Upper lobe of right lung (tissue), 1 donor: ENCODE data around the gene S100A7A. TPM values are rescaled to one million over a fixed set of nuclear protein-coding genes. Genes with fewer than 3 reads are reported as not detected.
A peak's percentile ranks its signal among the peaks of the same experiment; 100 is the strongest.

ENCODE experiments used
- ATAC-seq: fragments of 200-7000 bp; cut with Tn5 transposase; one replicate; pipeline ENCODE4 v1.9.1; 2020; ENCODE audit warnings: mild to moderate bottlenecking, moderate library complexity
- DNase-seq: peaks from one replicate; pipeline ENCODE4 v3.0.0-alpha.2; 2020
- H3K27ac ChIP-seq: fragments of 200-600 bp; one replicate; pipeline ENCODE4 v1.8.0; 2022
- H3K27me3 ChIP-seq: fragments of 200-600 bp; one replicate; pipeline ENCODE4 v1.8.0; 2022; ENCODE audit warnings: mild to moderate bottlenecking
- H3K36me3 ChIP-seq: fragments of 200-600 bp; one replicate; pipeline ENCODE4 v1.8.0; 2022
- H3K4me1 ChIP-seq: fragments of 200-600 bp; one replicate; pipeline ENCODE4 v1.8.0; 2022
- H3K4me3 ChIP-seq: fragments of 200-600 bp; one replicate; pipeline ENCODE4 v1.8.0; 2022; ENCODE audit warnings: mild to moderate bottlenecking
- H3K9me3 ChIP-seq: fragments of 200-600 bp; one replicate; pipeline ENCODE4 v1.8.0; 2022
- CTCF ChIP-seq: fragments of 200-600 bp; IDR thresholded peaks from one replicate; pipeline ENCODE4 v1.8.0; 2022; ENCODE audit warnings: antibody characterized with exemption
- intact Hi-C: fragments of 100-400 bp; cut with DNase I; formaldehyde crosslinking; loops from one replicate; pipeline ENCODE4 v1.11.0; 2022
- total RNA-seq: library from RNA; stranded (reverse); fragmentation: NEBNext Ultra II Directional; extraction: Animal tissue kit (Norgen Biotek cat#: 25700); gene quantifications from one replicate; pipeline ENCODE4 v1.2.1, GENCODE V29; 2021
- donor health status: DM: no; HTN: yes; CAD: no; lungs with severe emphysema.

Gene S100A7A
- total RNA-seq, 1 donor from 2014 or later: not detected

DNA sequence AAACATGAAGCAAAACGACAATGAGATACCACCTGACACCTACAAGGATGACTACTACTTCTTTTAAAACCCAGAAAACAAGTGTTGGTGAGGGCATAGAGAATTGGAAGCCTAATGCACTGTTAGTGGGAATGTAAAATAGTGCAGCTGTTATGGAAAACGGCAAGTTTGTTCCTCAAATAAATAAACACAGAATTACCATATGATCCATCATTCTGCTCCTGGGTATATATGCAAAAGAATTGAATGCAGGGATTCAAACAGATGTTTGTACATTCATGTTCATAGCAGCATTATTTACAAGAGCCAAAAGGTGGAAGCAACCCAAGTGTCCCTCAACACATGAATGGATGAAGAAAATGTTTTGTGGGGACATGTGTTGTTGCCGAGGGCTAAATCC is 24.1 kb upstream of the S100A7A start:
- H3K27me3 ChIP-seq: no peaks in the 10 kb centered on the region

DNA sequence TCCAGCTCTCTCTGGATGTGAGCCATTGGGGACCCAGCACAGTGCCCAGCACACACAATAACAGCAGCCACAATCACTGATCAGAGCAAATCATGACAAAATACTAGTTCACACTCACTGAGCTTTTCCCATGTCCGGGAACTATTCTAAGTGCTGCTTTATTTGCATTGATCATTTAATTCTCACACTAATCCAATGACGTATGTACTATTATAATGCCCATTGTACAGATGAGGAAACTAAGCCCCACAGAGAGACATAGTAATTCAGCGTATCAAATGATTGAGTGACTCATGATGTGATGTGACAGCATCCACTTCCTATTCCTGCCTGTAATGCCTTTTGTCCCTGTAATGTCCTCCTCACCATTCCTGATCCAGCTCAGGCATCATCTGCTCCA is 23.5 kb upstream of the S100A7A start:
- H3K9me3 ChIP-seq: no peaks in the 10 kb centered on the region
- H3K36me3 ChIP-seq: no peaks in the 10 kb centered on the region
- H3K4me3 ChIP-seq: no peak overlapping the region
- no peaks in the 10 kb centered on the region for H3K27me3 ChIP-seq
- H3K4me1 ChIP-seq: no peaks in the 10 kb centered on the region
- intact Hi-C loops: no loop called here
- no peak overlapping the region for H3K27ac ChIP-seq
- DNase-seq (no peak), ATAC-seq (no peak)
- TF ChIP-seq CTCF: no peak

More for the DNA sequence above, 24.1 kb upstream of the S100A7A start:
- H3K4me1 ChIP-seq: no peaks in the 10 kb centered on the region
- intact Hi-C loops: no loop called here
- DNase-seq (no peak), ATAC-seq (no peak)
- H3K4me3 ChIP-seq: no peak overlapping the region
- no peak overlapping the region for H3K27ac ChIP-seq
- TF ChIP-seq CTCF: no peak
- H3K9me3 ChIP-seq: no peaks in the 10 kb centered on the region
- no peaks in the 10 kb centered on the region for H3K36me3 ChIP-seq

DNA sequence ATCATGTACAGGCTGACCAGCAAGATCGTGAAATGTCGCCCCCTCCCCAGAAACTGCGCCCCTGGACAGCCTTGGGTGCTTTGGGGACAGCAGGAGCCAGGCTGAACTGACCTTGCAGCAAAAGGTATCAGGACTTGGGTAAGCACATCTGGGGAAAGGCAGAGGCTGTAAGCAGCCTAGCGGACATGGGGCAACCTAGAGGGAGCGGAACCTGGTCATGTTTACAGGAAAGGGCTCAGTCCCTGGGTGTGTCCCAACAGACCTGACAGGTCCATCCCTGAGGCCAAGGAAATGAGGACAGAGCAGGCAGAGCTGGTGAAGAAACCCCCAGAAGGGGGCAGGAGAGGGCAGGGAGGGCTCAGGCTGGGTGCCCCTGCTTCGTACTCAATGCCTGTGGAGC is 22.4 kb upstream of the S100A7A start:
- H3K4me1 ChIP-seq: no peaks in the 10 kb centered on the region
- no peaks in the 10 kb centered on the region for H3K27me3 ChIP-seq
- TF ChIP-seq CTCF: no peak
- no peaks in the 10 kb centered on the region for H3K36me3 ChIP-seq
- no peak for DNase-seq
- H3K4me3 ChIP-seq: no peak overlapping the region
- intact Hi-C loops: no loop called here
- H3K9me3 ChIP-seq: no peaks in the 10 kb centered on the region
- H3K27ac ChIP-seq: no peak overlapping the region
- peak; percentile 43 for ATAC-seq

- ATAC-seq (no peak), DNase-seq (no peak)
- Histone ChIP-seq H3K27ac (no peak overlapping the region), H3K9me3 (no peaks in the 10 kb centered on the region), H3K27me3 (no peaks in the 10 kb centered on the region), H3K36me3 (no peaks in the 10 kb centered on the region), H3K4me1 (no peaks in the 10 kb centered on the region), H3K4me3 (no peak overlapping the region)
- intact Hi-C loops: no loop called here
- TF ChIP-seq CTCF: no peak
These were observed 21.9 kb upstream of the S100A7A start for GRCh38 chr1:153394391-153394790.

DNA sequence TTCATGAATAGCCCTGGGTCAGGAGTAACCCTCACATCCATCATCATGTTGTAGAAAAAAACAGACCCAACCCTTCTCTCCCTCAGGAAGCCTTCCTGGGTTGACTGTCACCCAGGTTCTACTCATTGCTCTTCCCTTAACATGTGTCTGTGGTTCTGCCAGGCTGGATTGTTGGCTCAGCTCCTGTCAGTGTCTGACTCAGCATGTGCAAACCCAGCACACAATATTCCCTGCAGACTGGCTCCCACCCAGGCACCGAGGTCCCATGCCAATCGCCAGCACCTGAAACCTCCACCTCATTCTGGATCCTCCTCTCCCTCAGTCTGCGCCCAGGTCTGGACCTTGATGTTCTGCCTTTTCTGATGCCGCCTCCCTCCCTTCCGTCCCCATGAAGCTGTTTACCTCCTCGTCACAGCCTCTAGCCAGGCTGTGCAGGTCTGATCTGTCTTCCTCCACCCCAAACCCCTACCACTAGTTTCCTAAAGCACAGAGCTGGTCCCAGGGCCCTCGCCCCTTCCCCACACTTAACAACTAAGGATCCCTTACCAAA is 21.1 kb upstream of the S100A7A start:
- Histone ChIP-seq H3K4me3 (no peak overlapping the region), H3K27me3 (no peaks in the 10 kb centered on the region), H3K36me3 (no peaks in the 10 kb centered on the region), H3K4me1 (no peaks in the 10 kb centered on the region), H3K27ac (no peak overlapping the region), H3K9me3 (no peaks in the 10 kb centered on the region)
- no peak for ATAC-seq
- no peak for TF ChIP-seq CTCF
- intact Hi-C loops: no loop called here
- DNase-seq: no peak

- Histone ChIP-seq H3K27me3 (no peaks in the 10 kb centered on the region), H3K4me1 (no peaks in the 10 kb centered on the region), H3K9me3 (no peaks in the 10 kb centered on the region), H3K36me3 (no peaks in the 10 kb centered on the region), H3K4me3 (no peak overlapping the region), H3K27ac (no peak overlapping the region)
- DNase-seq: no peak
- ATAC-seq: no peak
- intact Hi-C loops: no loop called here
- TF ChIP-seq CTCF: no peak
These were observed 20.5 kb upstream of the S100A7A start for GRCh38 chr1:153395776-153396175.
